ENCODE data around the gene TNFRSF19.
"Not testable (repeated sequence)": the region's sequence is repeated elsewhere in the genome, so short reads cannot be mapped to it uniquely, and the experiment has no call there.

The TNFRSF19 gene

DNA sequence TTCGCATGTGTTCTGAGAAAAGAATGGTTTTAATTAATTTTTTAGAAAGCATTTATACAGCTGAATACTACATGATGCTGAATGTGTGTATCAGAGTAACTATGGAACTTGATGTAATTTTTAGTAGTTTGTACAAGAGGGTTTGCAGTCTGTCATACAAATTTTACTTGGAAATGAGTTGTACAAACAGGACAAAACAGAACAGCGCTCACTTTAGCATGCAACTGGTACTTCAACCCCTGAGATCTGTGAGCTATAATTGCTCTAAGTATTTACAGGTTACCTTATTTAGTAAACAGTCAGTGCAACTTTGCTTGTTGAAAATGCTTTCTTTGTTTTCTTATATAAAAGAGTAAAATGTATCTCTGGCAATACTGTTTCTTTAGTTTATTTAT is 706 bp downstream of the TNFRSF19 start:
- DNase-seq = no peak

DNA sequence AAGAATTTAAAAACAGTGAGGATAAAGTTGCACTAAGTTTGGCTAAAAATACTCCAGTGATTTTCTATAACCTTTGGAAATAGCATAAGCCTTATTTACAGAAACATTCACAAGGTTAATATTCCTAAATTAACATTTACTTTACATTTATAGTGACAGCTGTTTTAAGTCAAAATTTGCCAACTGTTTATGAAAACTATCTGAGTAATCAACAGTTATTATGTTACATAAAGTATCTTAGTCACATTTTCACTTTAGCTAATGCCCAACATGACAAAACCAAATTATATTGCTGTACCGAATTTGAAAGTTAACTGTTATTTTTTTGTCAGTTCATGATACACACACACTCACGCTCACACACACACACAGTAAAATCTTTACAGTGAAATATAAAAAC is 1.2 kb downstream of the TNFRSF19 start:
- DNase-seq = no peak

DNA sequence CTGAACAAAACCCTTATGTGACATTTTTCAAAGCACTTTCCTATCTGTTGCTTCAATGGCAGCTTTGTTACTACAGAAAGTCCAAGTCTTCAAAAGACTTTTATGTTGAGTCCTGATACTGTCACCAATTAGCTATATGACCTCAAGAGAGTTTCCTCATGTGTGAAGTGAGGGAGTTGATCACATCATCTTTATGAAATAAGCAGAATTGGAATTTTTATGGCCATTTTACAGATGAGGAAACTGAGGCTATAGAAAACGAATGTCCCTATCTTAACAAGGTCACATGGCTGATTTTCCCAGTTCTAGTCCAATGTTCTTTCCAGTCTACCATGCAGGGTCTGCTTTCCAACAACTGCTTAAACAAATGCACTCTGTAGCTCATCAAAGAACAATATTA is 2.6 kb downstream of the TNFRSF19 start:
- DNase-seq = no peak

DNA sequence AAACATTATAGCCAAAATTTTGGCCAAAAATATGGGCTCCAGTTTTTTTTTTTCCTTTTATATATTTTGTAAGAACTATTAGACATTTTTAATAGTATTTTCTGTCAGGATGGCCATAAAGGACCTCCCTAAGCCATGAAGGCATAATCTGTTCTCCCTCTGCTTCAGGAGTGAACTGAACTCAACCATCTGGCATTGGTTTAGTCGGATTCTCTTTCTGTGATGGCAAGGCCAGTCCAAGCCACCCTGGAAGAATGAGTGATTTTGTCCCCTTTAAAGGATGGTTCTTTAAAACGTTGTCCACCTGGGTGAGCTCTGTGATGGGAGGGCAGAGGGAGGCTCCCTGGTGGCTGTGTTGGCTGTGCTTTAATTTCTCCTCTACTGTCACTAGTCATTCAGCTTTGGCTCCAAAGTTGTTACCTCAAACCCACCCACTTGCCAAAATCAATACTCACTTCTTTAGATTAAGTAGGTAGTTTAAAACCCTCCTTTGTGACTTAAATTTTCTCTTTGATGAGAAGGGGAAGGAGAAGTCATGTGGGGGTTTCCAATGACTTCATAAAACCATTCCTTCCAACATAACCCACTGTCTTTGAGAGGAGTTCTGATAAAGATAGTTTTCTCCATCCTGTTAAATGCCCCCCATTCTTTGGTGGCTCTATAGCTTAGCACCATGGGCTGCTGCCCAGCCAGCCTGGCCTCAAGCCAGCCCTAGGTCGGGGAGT is 4.4 kb downstream of the TNFRSF19 start:
- DNase-seq = no peak

DNA sequence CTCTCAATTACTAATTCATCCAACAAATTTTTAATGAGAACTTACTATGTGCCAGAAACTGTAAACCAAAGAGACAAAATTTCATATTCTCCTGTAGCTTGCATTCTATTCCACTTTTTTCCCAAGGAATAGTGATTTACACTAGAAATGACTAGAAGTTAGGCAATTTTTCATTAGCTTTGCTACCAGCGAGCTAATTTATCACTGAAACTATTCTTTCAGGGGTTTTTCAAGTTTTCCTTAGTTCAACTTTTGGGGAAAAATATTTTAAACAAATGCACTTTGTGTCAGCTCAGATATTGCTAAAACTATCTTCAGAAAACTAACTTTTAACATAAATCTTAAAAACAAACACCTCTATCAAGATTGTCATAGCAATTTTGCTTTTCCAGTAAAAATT is 5.4 kb downstream of the TNFRSF19 start:
- DNase-seq = no peak

DNA sequence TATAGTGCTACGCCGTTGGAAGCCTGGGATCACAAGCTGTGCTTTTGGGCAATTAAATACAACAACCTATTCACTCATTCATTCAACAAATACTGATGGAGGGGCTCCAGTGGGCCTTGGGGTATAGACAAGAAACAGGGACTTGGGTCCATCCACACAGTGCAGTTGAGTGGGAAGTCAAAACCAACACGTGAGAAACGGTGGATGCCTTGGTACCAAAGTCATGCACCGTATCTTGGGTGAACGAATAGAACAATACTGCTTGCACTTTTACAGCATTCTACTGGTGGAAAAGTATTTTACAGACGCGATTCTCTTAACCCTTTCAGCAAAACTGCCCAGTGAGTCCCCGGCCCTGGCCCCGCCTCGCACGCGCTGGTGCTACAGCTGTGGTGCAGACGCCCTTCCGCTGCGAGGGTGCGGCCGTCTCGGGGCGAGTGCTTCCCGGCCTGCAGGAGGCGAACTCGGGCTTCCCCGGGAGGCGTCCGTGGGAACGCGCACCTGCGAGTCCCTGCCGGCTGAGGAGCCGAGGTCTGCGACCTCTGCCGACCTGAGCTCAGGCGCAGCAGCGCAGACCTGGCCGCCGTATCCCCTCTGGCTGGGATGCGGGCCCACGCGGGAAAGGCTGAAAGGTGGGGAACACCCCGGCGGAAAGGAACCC is 8.3 kb downstream of the TNFRSF19 start:
- DNase-seq = peak in 1 of 2 donors; percentile 58

DNA sequence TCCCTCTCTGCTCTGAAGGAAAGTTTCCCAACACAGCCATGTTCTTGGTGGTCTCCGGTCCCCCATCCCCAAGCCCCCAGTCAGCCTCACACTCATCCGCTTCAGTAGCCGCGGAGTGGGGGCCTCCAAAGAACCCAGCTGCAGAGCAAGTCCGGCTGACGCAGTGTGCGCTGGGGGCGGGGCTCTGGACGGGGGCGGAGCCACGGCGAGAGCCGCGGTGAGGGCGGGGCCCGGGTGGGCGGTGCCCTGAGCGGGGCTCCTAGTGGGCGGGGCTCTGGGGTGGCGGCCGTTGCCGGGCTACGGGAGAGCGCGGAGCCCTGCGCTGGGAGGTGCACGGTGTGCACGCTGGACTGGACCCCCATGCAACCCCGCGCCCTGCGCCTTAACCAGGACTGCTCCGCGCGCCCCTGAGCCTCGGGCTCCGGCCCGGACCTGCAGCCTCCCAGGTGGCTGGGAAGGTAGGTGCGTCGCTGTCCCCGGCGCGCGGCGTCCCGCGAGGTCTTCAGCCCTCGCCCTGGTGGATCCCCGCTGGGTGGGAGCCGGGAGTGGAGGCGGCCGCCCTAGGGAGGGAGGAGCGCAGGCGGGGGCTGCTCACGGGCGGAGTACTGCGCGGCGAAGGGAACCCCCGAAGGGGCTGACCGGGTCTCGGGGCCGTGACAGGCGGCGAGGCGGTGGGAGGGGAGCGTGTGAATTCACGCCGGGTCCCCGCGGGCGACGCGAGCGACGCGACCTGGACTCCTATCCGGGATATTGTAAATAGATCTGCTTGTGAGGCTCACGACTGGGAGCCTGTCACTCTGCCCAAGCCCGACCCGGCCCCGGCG is 9.1 kb downstream of the TNFRSF19 start:
- DNase-seq = peak; percentile 66 to 77

DNA sequence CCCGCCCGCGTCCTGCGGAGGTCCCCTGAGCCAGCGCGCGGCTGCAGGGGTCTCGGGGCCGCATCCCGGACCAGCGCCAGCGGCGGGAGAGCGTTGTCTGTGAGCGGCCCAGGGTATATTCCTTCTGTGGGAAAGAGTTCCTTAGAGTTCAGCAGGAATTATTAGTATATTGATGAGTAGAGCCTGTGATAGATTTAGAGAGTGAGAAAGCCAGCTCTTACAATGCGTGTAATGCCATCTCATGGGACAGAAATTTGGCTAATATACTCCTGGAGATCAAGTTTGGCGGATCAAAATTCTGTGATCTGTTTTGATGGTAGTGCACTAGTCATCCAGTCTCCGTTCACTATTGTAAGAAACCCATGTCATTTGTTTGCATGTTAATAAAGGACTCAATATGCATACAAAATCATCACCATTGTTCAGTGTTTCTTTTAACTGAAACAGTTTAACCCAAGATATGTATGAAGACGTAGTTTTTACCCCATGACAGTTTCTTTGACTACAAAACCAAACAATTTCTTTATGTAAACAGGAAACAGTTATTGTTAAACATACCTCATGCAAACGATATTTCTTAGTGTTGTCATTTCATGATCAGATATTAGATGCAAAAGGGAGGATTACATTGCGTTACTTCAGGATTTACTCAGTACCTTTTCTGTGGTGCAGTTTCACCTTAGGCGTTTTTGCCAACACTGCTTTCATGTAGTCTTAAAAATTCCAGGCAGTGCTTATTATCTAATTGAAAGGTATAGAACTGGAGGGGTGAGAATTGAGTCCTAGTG is 9.9 kb downstream of the TNFRSF19 start:
- no peak for DNase-seq

DNA sequence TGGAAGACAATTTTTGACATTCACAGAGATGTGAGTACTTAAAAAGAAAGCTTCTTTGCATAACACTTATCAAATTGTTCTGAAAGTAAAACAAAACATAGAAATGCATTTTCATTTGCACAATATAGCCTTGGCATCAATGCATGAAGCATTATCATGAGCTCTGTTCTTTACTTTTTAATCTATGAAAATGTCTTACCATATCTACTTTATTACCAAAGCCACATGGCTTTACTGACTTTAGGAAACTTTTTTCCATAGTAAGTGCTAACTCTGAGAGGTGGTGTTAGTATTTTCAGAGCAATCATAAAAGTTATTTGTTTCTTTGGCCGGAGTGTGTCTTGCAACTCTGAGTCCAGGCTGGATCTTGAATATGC is 10.5 kb downstream of the TNFRSF19 start:
- DNase-seq = no peak

DNA sequence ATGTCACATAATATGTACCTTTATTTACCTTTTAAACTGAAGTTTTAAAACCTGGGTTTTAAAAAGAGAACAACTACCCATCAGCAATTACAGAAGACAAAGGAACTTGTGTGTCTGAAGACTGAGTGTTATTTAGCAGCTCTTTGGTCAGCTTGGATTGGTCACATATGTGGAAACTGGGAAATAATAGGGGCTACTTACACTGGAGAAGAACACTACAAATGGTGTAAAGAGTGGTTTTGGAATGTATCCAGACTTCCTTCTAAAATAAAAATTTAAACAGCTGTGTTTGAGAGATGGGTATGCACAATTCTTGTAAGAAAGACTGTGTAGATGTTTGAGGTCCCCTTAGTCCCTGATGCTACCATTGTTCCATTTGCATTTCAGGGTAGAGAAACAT is 13.3 kb downstream of the TNFRSF19 start:
- DNase-seq = no peak

DNA sequence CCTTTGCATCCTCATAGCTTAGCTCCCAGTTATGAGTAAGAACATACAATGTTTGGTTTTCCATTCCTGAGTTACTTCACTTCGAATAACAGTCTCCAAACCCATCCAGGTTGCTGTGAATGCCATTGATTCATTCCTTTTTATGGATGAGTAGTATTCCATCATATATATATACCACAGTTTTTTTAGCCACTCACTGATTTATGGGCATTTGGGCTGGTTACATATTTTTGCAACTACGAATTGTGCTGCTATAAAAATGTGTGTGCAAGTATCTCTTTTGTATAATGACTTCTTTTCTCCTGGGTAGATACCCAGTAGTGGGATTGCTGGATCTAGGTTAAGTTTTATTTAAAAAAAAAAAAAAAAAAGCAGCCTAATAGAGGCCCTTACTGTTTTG is 14.1 kb downstream of the TNFRSF19 start:
- no peak for DNase-seq

DNA sequence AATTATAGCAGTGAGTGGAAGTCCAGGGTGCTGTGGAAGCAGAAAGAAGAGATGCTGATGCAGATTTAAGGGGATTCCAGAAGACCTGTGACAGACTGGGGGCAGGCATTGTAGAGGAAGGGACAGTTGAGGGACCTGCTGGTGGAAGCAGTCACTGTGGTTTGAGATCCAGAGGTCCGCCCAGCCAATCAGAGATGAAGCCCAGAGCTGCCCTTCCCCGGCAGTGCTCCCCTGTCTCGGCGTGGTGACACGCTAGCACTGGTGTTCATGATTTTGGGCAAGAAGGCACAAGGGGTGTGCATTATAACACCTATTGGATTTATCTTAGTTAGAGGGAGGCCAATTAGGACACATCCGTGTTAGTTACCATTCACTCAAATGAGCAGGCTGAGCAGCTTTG is 16.1 kb downstream of the TNFRSF19 start:
- no peak for DNase-seq

DNA sequence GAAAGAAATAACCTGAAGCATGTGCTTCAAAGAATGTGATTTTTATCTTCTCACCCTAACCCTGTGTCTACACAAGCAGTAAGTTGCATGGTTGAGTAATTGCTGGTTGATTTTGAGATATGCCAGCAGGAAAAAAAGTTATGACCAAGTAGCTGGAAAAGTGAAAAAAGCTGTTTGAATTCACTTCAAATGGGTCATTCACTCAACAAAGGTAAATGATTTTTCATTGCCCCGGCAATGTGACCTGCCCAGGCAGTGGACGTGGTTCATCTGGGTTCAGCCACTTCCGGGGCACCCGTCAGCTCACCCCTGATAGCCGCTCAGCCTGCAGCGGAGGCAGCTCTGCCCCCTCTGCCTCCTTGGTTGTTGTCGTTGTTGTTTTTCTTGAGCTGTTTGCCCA is 18.5 kb downstream of the TNFRSF19 start:
- no peak for DNase-seq

DNA sequence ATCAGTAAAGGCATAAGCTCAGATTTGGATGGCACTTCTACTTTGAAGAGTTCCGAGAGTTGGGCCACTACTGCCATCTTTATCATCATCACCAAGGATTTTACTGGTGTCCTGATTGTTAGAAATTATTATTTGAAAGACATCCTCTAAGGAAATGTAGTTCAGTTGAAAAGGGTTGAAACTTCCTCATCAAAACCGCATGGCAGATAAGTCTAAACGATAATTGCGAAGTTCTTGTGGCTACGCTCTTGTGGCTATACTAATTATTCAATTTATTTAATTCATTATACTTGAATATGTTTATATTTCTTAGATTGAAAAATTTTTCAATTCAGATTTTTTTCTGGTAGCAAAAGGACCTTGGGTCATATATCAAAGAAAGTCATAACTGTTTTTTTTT is 22.4 kb downstream of the TNFRSF19 start:
- no peak for DNase-seq

DNA sequence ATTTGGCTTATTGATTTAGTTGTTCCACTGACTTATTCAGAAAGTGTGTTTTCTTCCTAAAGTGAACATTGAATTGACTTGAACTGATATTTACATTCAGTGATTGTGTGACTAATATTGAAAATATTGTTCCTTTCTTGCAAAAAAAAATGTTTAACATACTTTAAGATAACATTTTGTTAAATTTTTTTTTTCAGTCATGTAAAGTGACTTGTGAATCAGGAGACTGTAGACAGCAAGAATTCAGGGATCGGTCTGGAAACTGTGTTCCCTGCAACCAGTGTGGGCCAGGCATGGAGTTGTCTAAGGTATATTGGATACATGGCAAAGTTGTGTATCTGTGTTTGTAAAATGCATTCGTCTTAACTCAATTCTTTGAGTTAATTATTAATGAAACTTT is 22.9 kb downstream of the TNFRSF19 start:
- no peak for DNase-seq

DNA sequence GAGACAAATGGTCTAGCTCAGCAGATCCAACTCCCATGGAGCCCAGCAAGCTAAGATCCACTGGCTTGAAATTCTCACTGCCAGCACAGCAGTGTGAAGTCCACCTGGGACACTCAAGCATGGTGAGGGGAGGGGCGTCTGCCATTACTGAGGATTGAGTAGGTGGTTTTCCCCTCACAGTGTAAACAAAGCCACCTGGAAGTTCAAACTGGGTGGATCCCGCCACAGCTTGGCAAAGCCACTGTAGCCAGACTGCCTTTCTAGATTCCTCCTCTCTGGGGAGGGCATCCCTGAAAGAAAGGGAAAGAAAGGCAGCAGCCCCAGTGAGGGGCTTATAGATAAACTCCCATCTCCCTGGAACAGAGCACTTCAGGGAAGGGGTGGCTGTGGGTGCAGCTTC is 24.1 kb downstream of the TNFRSF19 start:
- DNase-seq = not testable (repeated sequence)

DNA sequence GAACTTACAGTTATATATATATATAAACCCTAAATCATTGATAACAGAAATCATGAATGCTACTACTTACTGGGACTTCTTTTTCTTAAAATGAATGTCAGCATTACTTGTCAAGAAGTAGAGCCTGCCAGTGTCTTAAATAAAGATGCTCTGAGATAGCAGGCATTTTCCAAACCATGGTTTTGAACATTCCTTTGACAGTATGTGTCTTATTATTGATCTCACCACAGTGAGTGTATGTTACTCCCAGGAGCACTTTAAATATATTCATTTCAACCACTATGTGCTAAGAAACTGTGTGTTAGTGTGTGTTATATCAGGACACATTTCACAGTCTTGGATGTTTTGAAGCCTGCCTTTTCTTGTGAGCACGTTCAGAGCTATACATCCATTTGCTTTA is 28.2 kb downstream of the TNFRSF19 start:
- no peak for DNase-seq

DNA sequence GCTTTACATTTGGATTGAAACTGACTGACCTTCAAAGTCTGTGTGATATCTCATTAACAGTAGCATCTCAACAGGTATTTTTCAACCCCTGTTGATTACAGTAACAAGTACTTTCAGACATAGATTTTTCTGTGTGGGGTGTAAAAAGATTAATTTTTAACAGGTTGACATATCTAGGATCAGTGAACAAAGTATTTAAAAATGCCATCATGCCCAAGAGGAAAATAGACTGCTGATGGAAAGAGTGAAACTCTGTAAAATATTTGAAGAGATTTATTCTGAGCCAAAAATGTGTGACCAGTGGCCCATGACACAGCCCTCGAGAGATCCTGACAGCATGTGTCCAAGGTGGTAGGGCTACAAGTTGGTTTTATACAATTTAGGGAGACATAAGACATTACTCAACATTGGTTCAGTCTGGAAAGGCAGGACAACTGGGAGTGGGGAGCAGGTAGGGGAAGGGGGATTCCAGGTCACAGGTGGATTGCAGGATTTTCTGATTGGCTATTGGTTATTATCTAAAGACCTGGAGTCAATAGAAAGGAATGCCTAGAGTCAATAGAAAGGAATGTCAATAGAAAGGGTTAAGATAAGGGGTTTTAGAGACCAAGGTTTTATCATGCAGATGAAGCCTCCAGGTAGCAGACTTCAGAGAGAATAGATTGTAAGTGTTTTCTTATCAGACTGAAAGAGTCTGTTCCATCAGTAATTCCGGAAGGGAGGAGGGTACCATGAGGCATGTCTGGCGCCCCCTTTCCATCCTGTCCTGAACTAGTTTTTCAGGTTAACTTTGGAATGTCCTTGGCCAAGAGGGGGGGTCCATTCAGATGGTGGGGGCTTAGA is 29.1 kb downstream of the TNFRSF19 start:
- no peak for DNase-seq

DNA sequence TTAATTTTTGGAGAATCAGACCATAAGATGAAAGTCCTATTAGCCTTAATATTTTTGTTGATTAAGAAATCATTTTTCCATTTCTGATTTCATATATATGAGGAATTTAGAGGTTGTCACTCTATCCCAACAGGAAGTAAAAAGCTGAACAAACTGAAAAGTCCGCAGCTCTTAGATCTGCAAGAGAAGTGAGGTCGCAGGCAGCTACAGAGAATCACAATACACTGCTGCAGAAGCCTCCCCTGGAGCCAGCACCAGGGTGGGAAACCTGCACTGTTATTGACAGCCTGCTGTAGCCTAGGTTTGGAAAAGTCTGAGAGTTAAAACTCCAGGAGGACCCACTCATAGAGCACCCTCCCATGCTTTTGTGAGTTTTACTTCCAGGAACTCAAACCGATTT is 29.9 kb downstream of the TNFRSF19 start:
- DNase-seq = no peak

DNA sequence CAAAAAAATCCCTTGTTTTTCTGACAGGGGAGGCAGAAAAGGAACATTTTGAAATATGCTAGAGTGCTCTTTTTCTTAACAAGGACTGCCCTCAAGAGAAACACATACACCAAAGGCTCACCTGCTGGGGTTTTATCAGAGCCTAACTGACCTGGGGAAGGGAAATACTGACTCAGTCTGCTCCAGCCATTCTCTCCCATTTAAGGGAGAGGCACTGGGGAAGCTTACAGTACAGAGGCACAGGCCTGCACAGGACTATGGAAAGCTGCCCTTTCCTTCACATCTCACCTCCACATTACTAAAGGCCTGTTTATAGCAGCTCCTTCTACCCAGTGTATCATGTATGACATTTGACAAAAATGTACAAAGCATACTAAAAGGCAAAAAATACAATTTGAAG is 30.3 kb downstream of the TNFRSF19 start:
- DNase-seq = no peak

DNA sequence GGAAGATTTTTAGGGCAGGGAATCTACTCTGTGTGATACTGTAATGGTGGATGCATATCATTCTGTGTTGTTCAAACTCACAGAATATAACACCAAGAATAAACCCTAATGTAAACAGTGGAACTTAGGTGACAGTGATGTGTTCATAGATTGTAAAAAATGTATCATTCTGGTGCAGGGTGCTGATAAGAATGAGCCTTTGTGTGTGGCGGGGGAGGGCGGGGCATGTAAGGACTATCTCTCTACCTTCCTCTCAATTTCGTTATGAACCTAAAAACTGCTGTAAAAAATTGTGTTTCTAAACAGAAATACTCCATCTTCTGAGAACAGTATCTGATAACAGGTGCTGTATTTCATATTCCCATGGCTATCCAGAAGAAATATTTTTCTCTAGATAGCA is 35.6 kb downstream of the TNFRSF19 start:
- no peak for DNase-seq

DNA sequence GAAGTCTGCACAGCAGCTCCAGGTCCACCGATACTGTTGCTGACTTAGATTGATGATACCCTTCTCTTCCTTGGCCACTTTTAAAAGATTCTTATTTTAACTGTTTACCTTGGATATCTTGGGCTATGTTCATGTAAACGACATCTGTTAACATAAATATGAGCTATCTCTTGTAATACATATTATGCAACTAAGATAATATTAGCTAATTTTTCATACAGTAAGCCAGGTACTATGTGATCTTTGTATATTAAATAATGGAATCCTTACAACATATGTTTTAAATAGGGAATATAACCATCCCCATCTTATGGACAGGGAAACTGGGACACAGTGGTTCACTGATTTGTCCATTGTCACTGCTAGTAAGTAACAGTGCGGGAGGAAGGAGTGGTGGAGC is 37.9 kb downstream of the TNFRSF19 start:
- DNase-seq = no peak
